HG02981 (cell line): ENCODE measurements around the gene MAP3K7CL.

Source experiments
- ATAC-seq: cut with Tn5 transposase; IDR thresholded peaks from one replicate; pipeline ENCODE4 v1.9.1; 2021; ENCODE audit warnings: mild to moderate bottlenecking, moderate library complexity; ENCODE audit not compliant: unreplicated experiment

MAP3K7CL gene

DNA sequence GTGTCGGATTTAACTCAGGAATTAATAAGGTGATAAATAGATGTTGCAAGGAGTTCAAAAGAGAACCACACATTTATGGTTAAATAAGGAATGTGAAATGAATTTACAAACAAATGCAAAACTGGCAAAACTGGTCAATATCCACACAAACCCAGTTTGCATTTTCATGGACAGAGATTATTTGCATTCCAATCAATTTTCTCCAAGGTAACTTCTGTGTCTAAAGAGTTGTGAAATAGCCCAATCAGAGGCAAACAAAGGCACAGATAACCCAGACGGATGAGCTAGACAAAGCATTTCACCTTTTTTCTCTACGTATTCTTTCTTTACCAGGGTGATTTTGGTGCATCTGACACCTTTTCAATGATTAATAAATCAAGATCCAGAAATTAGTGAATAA lies 63.9 kb downstream of the MAP3K7CL start:
- ATAC-seq = no peak

DNA sequence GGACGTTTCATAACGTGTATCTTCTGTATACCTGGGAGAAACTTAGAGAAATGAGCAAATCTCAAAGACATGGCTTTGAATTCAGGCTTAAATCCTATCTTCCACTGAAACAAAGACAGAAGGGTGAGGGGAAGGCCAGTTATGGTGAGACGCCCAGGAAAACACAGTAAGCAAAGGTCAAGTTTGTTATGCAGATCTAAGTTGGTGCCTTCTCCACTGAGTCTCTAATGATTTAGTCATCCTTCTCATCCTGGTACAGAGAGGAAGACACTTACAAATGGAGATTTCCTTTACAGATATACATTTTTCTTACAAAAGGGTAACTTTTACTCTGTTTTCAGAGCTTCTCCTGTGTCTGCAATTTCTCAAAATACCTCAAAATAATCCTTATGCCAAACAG lies 64.4 kb downstream of the MAP3K7CL start:
- no peak for ATAC-seq

DNA sequence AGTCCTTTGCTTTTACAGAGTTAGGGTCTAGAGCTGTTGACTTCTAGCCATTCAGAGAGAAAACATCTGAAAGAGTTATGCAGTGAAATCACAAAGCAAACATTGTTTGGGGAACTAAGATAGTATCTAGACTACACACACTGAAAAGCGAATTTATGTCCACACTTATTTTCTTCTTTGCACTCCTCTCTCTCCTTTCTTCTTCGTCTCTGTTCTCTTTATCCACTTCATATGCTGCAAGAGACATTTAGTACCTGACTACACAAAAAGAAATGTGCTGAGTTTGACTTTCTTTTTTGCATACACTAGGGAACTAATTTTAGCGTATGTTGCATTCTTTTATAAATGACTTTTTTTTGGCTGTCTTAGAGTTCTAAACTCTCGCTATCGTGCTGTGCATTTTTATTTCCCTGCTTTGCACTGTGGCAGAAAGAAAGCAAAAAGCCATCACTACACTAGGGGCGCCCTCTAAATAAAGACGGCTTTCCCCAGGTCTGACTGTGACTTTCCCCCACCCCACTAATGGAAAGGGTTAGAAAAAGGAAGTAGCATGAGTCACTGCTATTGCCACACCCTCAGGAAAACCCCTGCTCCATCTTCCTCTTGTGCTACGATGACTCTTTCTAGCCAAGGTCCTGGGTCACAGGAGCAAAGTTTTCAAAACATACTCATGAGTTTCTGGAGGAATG lies 65.7 kb downstream of the MAP3K7CL start:
- peak; percentile 97 for ATAC-seq

DNA sequence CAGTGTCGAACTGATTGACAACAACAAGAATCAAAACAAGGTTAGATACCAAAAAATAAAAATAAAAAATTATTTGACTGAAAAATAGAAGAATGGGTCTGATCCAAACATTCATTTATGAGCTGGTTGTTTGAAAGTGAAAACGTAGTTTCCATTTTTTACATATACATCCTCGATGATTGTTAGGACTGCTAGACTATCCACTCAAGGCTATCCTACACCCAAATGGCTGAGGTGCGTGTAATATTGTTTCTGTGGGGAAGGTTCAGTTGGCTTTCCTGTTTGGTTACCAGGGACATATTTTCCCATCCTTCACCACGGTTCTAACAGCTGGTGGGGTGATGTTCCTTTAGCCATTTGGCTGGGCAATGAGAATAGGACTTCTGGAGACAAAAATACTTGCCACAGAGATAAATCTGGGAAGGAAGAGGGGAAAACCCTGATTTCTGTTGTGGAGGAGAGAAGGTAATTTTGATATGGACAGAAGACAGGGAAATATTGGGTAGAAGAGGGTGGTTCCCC lies 66.3 kb downstream of the MAP3K7CL start:
- peak; percentile 8 for ATAC-seq

DNA sequence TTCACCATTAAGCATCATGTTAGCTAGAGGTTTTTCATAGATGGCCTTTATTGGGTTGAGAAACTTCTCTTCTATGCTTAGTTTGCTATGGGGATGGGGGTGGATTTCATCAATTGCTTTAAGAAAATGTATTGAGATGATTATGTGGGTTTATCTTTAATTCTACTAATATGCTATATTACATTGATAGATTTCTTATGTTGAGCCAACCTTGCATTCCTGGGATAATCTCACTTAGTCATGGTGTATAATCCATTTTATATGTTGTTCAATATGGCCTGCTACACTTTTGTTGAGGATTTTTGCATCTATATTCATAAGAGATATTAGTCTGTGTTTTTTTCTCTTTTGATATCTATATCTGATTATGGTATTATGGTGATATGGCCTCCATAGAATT lies 70.7 kb downstream of the MAP3K7CL start:
- ATAC-seq = no peak

GRCh38 chr21:29205009-29205408 lies 74.6 kb downstream of the MAP3K7CL start:
- ATAC-seq = no peak

DNA sequence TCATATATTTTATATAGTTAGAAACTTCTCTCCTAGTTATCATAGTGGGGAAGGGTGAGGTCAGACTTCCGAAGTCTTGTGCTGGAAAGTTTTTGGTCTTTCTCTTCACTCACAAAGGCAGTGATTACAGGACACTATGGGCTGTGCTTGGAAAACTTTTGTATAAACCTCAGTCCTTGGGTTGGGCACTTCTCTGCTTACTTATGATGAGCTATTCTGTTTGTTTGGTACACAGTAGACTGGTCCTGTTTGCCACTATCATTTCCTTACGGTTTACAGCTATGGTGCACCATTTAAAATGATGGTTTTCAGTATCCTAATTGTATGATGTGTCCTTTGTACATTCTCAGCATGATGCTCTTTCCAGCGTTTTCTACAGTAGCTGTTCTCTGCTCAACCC lies 75.5 kb downstream of the MAP3K7CL start:
- no peak for ATAC-seq

GRCh38 chr21:29206445-29206844 lies 76.0 kb downstream of the MAP3K7CL start:
- no peak for ATAC-seq

- ATAC-seq = no peak
Observed at GRCh38 chr21:29207201-29207600, 76.8 kb downstream of the MAP3K7CL start.

GRCh38 chr21:29208044-29208681 lies 77.7 kb downstream of the MAP3K7CL start:
- no peak for ATAC-seq

DNA sequence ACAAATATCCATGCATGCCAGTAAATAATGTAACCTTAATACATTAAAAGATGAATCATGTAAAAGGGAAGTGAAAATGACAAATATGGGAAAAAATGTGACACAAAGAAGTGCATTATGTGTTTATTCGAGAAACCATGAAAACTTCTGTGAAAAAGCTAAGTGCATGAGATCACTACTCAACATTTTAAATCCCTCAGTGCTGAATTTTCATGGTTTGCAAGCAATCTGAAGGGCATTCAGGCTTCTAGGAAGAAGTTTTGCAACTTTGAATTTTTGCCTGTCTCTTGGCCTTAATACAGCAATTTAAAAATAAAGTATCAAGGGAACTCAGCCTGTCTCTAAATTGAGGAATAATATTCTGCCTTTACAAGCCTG lies 78.2 kb downstream of the MAP3K7CL start:
- ATAC-seq = no peak

DNA sequence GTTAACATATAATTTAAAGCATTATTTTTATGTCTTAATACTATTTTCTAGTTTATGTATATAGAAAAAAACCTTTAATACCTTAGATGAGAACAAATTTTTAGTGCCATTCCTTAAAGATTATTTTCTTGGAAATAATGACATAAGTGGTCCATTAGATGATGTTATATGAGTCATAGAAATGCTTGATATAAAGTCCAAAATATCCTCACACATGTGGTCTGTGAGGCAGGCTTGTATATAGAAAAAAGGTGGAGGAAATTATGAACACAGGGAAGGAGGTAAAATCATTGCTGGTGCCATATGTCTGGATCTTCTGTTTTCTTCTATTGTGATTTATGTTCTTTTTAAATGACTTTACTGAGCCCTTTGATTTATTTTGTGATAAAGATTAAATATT lies 79.3 kb downstream of the MAP3K7CL start:
- no peak for ATAC-seq

DNA sequence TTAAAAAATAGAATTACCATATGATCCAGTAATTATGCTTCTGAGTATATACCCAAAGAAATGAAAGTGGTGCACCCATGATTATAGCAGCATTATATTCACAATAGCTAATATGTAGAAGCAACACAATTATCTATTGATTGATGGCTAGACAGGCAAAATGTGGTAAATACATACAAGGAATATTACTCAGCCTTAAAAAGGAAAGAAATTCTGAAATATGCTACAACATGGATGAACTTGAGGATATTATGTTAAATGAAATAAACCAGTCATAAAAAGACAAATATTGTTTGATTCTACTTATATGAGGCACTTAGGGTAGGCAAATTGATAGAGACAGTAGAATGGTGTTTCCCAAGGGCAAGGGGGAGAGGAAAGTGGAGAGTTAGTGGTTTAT lies 80.8 kb downstream of the MAP3K7CL start:
- no peak for ATAC-seq

GRCh38 chr21:29212446-29212845 lies 82.0 kb downstream of the MAP3K7CL start:
- no peak for ATAC-seq

DNA sequence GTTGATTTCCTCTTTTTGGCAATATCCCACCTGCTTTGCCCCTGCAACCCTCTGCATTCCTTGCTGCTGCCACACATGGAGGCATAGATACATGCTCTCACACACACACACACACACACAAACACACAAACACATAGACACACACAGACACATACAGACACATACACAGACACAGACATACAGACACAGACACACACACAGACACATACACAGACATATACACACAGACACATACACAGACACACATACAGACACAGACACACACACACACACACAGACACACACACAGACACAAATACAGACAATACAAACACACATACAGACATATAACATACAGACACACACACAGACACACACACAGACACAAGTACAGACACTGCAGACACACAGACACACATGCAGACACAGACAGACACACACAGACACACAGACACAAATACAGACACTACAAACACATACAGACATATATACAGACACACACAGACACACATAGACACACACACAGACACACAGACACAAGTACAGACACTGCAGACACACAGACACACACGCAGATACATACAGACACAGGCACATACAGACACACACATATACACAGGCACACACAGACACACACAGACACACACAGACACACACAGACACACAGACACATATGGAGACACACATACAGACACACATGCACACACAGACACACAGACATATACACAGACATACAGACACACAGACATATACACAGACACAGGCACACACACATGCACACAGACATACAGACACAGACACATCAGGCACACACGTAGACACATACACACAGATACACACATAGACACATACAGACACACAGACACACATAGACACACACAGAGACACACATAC lies 83.3 kb downstream of the MAP3K7CL start:
- no peak for ATAC-seq

DNA sequence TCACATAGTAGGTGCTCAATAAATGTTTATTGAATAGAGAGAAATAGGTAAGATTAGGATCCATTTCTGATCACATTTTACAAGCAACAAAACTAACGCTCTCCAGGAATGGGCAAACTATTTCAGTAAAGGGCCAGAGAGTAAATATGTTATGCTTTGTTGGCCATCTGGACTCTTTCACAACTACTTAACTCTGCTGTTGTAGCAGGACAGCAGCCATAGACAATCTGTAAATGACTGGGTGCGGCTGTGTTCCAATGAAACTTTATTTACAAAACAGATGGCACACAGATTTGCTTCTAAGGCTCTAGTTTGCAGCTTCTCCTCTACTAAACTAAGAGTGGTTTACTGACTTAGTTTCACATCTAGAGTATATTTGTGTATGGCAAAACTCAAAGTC lies 85.3 kb downstream of the MAP3K7CL start:
- ATAC-seq = no peak

DNA sequence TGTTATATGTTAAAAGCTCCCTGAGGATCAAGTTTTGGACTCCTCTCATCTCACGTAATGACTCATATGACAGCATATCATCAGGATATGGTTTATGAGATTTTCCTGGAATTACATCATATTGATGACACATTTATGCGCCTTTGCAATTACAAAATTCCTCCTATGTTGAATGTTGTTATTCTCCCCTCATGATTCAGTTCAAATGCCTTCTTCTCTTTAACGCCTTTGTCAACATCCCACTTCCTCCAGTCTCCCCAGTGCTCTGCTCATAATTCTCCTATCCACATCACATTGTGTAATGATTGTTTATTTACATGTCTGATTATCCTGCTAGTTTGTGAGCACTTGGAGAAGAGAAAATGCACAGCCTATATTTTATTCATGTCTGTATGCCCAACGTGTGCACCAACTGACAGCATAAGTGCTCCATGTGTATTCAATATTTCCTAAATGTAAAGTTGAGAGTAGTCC lies 87.4 kb downstream of the MAP3K7CL start:
- ATAC-seq = no peak

- ATAC-seq = no peak
Observed at GRCh38 chr21:29218749-29219148, 88.3 kb downstream of the MAP3K7CL start.

- no peak for ATAC-seq
Observed at GRCh38 chr21:29219165-29219770, 88.8 kb downstream of the MAP3K7CL start.

- no peak for ATAC-seq
Observed at GRCh38 chr21:29221253-29221744, 90.9 kb downstream of the MAP3K7CL start.

DNA sequence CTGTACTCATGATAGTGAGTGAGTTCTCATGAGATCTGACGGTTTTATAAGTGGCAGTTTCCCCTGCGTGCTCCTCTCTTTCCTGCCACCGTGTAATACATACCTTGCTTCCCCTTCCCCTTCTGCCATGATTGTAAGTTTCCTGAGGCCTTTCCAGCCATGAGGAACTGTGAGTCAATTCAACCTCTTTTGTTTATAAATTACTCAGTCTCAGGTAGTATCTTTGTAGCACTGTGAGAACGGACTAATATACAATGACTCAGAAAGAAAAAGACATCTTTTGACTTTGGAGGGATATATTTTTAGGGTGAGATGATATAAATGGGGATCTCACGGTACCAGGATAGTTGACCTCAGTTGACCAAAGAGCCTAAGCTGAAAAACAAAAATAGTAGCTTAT lies 93.6 kb downstream of the MAP3K7CL start:
- ATAC-seq = no peak
